SK-N-SH treated with all-trans-retinoic acid at 6 μM for 48 hours (cell line): ENCODE measurements around the gene ZIC5.
"Not testable (repeated sequence)": the region's sequence is repeated elsewhere in the genome, so short reads cannot be mapped to it uniquely, and the experiment has no call there.

Source experiments
- ATAC-seq: fragments of 200-7000 bp; cut with Tn5 transposase; 3 replicates; pipeline ENCODE4 v1.9.1; 2020; ENCODE audit warnings: mild to moderate bottlenecking, moderate library complexity
- CREB5 ChIP-seq: fragments of 250-450 bp; sonication (Bioruptor Pico); IDR thresholded peaks from 2 replicates; pipeline ENCODE4 v1.5.1; 2020; ENCODE audit warnings: low read depth, mild to moderate bottlenecking, moderate library complexity
- CSRNP3 ChIP-seq: fragments of 250-450 bp; sonication (Bioruptor Pico); IDR thresholded peaks from 2 replicates; pipeline ENCODE4 v1.5.1; 2021; ENCODE audit warnings: mild to moderate bottlenecking, moderate library complexity
- ESRRG ChIP-seq: fragments of 250-450 bp; sonication (Bioruptor Pico); IDR thresholded peaks from 2 replicates; pipeline ENCODE4 v1.6.1; 2021; ENCODE audit warnings: mild to moderate bottlenecking
- GLIS3 ChIP-seq: fragments of 250-450 bp; sonication (Bioruptor Pico); IDR thresholded peaks from 2 replicates; pipeline ENCODE4 v1.5.0; 2020; ENCODE audit warnings: mild to moderate bottlenecking, moderate library complexity
- POU6F1 ChIP-seq: fragments of 250-450 bp; sonication (Bioruptor Pico); IDR thresholded peaks from 2 replicates; pipeline ENCODE4 v1.8.0; 2021; ENCODE audit warnings: low read depth, mild to moderate bottlenecking, moderate library complexity, borderline replicate concordance
- TCF4 ChIP-seq: fragments of 250-450 bp; sonication (Bioruptor Pico); IDR thresholded peaks from 2 replicates; pipeline ENCODE4 v1.8.0; 2021; ENCODE audit warnings: mild to moderate bottlenecking, moderate library complexity, borderline replicate concordance
- TOX ChIP-seq: fragments of 250-450 bp; sonication (Bioruptor Pico); IDR thresholded peaks from 2 replicates; pipeline ENCODE4 v1.8.0; 2021; ENCODE audit warnings: mild to moderate bottlenecking, moderate library complexity, borderline replicate concordance
- TSHZ2 ChIP-seq: fragments of 250-450 bp; sonication (Bioruptor Pico); IDR thresholded peaks from 2 replicates; pipeline ENCODE4 v1.5.0; 2020; ENCODE audit warnings: mild to moderate bottlenecking, moderate library complexity
- ZFP3 ChIP-seq: fragments of 250-450 bp; sonication (Bioruptor Pico); IDR thresholded peaks from 2 replicates; pipeline ENCODE4 v1.5.0; 2020; ENCODE audit warnings: mild to moderate bottlenecking, moderate library complexity
- ZFP30 ChIP-seq: fragments of 450-650 bp; formaldehyde crosslinking; IDR thresholded peaks from 2 replicates; pipeline ENCODE4 v1.5.0; 2022; ENCODE audit warnings: mild to moderate bottlenecking, moderate library complexity
- ZNF70 ChIP-seq: fragments of 450-650 bp; formaldehyde crosslinking; IDR thresholded peaks from 2 replicates; pipeline ENCODE4 v1.5.0; 2020; ENCODE audit warnings: mild to moderate bottlenecking, moderate library complexity

Gene ZIC5

GRCh38 chr13:99956473-99957349 is 14.9 kb downstream of the ZIC5 start:
- peak; percentile 33 for ATAC-seq
- no peak for TF ChIP-seq ZFP30

- TF ChIP-seq TCF4 (no peak), GLIS3 (no peak), TOX (CRISPR knock-in tag) (no peak), POU6F1 (no peak)
- ATAC-seq: peak; percentile 10; the same call in 2 of the 3 replicates
These were observed 15.7 kb downstream of the ZIC5 start for GRCh38 chr13:99955747-99956472.

GRCh38 chr13:99955107-99955746 is 16.3 kb downstream of the ZIC5 start:
- peak; percentile 6; the same call in 1 of the 3 replicates for ATAC-seq
- TF ChIP-seq ZFP3 (CRISPR knock-in tag): no peak
- no peak for TF ChIP-seq CSRNP3 (CRISPR knock-in tag)
- TF ChIP-seq CREB5: no peak
- no peak for TF ChIP-seq ZFP30

- TF ChIP-seq CSRNP3 (CRISPR knock-in tag) (no peak), CREB5 (no peak), TSHZ2 (CRISPR knock-in tag) (no peak), ESRRG (CRISPR knock-in tag) (no peak), ZNF70 (CRISPR knock-in tag) (no peak)
- no peak for ATAC-seq
These were observed 18.3 kb downstream of the ZIC5 start for GRCh38 chr13:99953138-99953755.

GRCh38 chr13:99951666-99952065 is 19.9 kb downstream of the ZIC5 start:
- not testable (repeated sequence) for ATAC-seq
